ENCODE data around the gene AGAP1.
"Not testable (repeated sequence)": the region's sequence is repeated elsewhere in the genome, so short reads cannot be mapped to it uniquely, and the experiment has no call there.

The AGAP1 gene

DNA sequence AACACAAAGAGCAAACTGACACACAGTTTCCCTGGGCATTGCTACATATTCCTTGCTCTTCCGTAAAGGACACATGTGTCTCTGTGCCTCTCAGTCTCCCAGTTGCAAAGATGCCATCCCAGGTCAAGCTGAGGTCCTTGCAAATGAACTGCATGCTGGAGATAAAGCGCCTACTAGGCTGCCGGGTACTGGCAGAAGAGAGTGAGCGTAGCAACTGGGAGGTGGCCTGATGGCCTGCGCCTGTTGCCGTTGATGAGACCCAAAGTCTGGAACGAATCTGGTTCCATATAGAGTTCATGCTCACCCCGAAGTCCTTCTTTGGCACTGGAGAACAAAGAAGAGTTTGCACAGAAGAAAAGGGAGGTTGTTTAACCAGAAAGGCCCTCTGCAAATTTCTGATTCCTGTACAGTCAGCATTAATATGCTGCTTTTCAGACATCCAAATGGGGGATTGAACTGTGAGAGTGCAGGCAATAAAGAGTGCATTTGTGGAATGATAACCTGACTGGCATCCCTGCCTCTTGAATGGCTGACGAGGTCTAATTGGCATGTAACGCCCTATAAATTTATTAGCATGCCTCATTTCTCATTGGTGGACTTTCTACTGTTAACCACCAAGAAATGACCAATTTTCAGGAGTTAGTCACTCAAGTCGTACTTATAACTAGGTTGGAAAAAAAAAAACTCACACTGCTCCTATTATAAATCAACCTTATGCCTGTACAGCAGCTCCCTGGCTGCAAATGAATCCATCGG is 595.6 kb downstream of the AGAP1 start:
- DNase-seq, result no peak

- DNase-seq, result no peak
Measured at GRCh38 chr2:236090027-236090382, 596.2 kb downstream of the AGAP1 start.

DNA sequence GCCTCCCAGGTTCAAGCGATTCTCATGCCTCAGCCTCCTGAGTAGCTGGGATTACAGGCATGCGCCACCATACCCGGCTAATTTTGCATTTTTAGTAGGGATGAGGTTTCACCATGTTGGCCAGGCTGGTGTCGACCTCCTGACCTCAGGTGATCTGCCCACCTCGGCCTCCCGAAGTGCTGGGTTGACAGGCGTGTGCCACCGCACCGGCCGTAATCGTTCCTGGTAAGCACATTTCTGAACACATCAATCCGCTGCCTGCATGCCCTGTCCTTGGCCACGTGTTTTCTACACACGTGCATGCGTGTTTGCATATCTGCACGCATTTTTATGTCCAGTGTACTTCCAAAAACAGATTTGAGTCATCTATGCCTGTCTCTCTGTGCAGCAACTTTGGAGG is 597.0 kb downstream of the AGAP1 start:
- DNase-seq, result not testable (repeated sequence)

DNA sequence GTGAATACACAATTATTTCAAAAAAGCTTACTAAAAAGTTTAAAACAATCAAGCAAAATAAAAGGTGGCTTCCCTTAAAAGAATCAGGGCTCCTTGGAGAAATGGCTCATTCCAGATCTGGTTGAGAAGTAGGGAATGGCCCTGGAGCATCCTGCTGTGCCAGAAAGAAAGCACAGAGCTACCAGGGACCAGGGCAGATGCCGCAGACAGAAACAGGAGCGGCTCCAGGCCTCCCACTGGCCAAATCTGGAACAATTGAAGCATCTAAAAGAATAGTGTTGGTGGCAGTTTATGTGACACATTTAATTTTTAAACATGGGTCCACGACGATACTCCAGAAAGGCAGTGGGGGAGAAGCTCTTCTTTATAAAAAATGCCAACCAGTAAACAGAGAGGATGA is 598.9 kb downstream of the AGAP1 start:
- no peak for DNase-seq

DNA sequence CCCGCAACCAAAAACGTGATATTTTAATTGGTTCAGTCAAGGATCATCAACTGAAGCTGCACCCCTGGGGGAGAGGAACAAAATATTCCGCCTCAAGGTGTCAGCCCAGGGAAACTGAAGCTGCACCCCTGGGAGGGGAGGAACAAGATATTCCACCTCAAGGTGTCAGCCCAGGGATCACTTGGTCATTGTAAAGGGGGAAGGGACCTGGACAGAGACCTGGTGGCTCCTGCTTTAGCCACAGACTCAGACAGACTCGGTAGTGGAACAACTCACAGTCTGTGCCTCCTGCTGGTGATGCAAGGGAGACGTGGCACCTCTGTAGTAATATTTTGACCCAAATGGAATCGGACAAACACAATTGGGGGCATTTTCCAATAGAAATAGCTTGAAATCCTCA is 599.3 kb downstream of the AGAP1 start:
- no peak for DNase-seq

DNA sequence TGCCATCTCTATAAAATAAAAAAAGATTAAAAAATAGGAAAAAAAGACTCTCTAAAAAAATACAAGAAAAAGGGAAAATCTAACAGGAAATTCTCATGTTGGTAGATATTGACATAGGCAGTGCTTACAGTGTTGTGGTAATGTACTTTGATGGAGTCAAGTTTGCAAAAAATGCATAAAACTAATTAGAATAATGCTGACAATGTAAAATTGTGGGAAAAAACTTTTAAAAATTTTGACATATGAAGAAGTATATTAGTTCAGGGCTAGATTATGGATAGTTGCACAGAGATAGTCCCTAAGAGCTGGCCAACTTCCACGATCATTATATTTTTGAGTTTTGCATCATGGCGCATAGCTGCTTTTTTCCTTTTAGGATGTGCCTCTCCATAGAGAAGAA is 601.7 kb downstream of the AGAP1 start:
- no peak for DNase-seq

GRCh38 chr2:236101311-236101950 is 607.6 kb downstream of the AGAP1 start:
- no peak for DNase-seq

DNA sequence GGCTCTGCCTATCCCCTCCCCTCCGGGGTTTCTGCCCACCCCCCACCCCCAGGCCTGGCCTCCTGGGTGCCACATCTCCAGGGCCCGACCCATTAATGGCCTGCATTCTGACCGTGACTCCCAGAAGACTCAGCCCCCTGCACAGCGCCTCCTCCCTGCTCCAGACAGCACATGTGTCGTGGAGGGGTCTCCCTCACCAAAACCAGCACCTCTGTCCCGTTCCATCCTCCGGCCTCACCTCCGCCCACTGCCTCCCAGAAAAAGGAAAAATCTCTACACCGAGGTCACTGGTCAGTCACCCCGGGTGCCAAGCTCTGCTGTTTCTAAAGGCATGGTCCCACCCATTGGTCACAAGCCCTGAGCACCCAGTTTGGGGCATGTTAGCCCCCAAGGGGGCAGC is 609.1 kb downstream of the AGAP1 start:
- no peak for DNase-seq

- DNase-seq, result no peak
Measured at GRCh38 chr2:236103981-236104380, 610.1 kb downstream of the AGAP1 start.

- no peak for DNase-seq
Measured at GRCh38 chr2:236105955-236106607, 612.2 kb downstream of the AGAP1 start.

DNA sequence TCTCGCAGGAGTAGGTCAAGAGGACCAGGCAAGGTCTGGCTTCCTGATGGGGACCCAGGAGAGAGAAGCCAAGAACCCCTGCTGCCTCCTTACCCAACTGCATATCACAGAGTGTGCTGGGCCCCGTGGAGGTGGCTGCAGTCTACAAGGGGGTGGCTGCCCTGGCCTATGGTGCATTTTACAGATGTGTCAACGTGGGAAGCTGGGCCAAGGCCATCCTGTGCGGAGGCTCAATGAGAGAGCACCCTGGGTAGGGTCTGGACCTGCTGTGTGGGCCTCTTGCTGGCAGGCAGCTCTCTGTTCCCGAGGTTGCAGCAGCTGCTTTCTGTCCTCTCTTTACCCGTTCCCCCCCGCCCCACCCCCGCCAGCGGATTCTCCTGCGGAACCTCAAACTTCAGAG is 612.9 kb downstream of the AGAP1 start:
- DNase-seq, result no peak

- no peak for DNase-seq
Measured at GRCh38 chr2:236107536-236107935, 613.7 kb downstream of the AGAP1 start.

DNA sequence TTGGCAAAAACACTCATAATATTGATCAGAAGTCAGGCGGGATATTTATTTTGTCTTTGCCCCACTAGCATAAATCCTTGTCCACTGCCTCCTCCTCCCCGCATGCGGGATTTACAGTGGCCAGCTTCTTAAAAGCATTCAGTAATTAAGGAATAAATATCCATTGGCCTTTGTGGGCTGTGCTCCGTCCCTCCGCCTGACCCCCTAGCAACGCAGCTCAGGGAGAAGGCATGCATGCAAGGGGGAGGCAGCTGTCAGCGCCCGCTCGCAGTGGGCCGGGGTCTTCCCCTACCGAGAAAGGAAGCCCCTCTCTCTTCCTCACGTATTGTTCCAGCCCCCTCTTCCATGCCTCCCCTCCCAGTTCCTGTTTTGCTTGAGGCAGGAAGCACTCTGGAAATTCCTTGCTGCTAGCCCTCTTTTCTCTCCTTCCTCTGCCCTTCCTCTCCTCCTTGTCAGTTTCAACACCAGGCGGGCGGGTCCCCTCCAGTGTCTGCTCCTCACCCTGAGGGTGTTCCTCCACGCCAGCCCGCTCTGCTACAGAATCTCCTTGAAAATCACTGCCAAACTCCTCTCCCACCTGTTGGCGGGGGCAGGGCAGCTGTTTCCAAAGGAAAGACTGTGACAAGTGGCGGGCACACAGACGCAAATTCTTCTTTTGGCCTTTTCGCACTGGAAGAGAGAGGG is 614.2 kb downstream of the AGAP1 start:
- no peak for DNase-seq

DNA sequence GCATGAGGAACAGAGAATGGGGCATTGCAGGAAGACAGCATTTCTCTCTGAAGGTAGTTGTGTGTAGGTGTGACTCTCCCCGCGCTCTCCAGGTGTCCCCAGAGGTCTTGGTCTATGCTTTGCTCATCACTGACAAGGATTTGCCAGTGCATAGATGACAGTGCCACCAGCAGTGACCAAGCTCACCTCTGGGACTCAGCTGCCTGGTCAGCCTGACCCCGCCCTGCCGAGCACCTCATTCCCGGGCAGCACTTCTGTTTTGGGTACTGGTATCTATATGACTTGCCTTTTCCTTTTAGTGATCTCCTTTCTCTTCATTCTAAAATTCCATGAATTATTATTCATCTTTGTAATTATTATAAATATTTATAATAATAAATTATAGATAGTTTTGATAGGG is 615.2 kb downstream of the AGAP1 start:
- DNase-seq, result no peak

DNA sequence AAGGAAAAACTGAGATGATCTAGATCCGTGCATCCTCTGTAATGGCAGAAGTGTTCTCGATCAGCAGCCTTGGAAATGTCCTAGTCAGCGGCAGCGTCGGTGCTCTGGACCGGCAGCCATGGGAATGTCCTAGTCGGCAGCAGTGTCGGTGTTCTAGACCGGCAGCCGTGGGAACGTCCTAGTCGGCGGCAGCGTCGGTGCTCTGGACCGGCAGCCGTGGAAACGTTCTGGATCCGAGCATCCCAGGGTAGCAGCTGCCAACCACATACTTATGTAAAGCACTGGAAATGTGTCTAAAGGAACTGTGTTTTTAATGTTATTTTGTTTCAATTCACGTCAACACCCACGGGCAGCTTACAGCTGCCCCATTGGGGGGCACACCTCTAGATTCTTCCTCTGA is 615.6 kb downstream of the AGAP1 start:
- no peak for DNase-seq

DNA sequence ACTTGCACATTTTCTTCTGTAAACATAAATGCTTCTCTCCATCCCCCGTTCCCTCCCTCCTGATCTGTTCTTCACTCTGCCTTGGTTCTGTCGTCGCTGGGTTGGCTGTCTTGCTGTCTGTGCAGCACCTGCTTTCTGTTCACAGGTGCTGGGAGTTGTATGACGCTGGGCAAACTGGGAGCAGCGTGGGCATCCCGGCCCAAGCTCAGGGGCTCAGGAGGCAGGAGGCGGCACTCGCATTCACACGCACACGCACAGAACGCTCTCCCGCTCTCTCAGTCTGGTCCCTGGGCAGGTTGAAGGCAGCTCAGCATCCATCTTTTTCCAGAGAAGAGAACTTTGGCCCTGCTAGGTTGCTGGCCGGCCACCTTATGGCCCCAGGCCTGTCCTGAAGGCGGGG is 618.6 kb downstream of the AGAP1 start:
- no peak for DNase-seq

DNA sequence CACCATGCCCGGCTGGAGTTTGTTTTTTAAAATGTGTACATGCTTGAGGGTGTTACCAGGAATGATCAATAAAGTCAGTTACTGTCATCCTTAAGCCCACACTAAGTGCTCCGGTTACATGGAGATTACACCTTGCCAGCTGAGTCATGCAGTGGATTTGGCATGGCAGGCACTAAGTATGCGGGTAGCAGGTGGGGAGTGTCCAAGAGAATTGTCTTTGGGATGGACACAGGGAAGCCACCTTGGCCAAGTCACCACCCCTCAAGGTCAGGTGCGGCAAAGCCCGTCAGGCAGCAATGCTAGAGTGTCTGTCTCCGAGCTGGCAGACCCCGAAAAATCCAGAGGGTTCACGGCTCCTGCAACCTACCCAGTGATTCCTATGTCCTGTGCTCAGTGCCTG is 619.6 kb downstream of the AGAP1 start:
- no peak for DNase-seq

DNA sequence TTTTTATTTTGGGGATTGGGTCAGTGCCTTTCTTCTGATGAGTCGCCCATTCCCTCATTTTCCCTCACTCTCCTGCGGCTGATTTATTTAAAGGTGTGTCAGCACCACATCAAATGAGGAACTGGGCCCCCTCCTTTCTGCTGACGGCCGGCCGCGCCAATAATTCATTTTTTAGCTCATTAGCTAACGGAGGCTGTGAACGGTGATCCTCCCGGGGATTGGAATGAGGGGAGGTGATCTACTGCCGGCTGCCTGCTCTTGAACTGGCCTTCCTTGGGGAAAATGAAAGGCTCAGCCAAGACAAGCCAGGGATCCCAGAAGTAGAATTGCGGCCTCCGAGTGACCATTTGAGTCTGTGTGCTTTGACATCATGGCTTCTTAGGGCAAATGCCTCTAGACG is 620.1 kb downstream of the AGAP1 start:
- DNase-seq, result no peak

- DNase-seq, result no peak
Measured at GRCh38 chr2:236114959-236115358, 621.1 kb downstream of the AGAP1 start.

GRCh38 chr2:236117401-236117800 is 623.6 kb downstream of the AGAP1 start:
- no peak for DNase-seq

GRCh38 chr2:236117861-236118269 is 624.0 kb downstream of the AGAP1 start:
- no peak for DNase-seq

- DNase-seq, result no peak
Measured at GRCh38 chr2:236119003-236119402, 625.2 kb downstream of the AGAP1 start.

GRCh38 chr2:236119476-236119875 is 625.6 kb downstream of the AGAP1 start:
- DNase-seq, result no peak

DNA sequence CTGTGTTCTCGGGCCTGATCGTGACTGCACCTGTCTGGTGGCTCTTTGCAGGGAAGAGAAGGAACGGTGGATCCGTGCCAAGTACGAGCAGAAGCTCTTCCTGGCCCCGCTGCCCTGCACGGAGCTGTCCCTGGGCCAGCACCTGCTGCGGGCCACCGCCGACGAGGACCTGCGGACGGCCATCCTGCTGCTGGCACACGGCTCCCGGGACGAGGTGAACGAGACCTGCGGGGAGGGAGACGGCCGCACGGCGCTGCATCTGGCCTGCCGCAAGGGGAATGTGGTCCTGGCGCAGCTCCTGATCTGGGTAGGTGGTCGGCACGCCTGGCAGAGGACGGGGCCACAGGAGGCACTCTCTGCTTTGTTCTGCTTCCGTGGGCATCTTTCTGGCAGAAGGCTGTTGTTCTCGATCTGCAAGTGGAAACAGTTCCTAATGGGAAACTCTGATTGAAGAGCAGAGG is 626.3 kb downstream of the AGAP1 start:
- DNase-seq, result no peak
